ENCODE data around the gene PCYT1A.

Gene PCYT1A

GRCh38 chr3:196194542-196194915 lies 93.0 kb downstream of the PCYT1A start:
- H3K79me2 ChIP-seq (ENCODE audit: insufficient read depth, low read length): no peaks in the 10 kb centered on the region
- no peak overlapping the region for H3K4me3 ChIP-seq (ENCODE audit: insufficient read depth, low read length, poor library complexity, severe bottlenecking)
- no peak for TF ChIP-seq EZH2phosphoT487 (conservative IDR thresholded peaks at IDR 0.05; ENCODE audit: low read length)
- no peak for TF ChIP-seq CTCF (IDR thresholded peaks at IDR 0.05; ENCODE audit: insufficient read depth, low read length, poor library complexity, severe bottlenecking)
- no peak overlapping the region for H3K9ac ChIP-seq (ENCODE audit: low read length)
- no peak overlapping the region for H3K4me2 ChIP-seq (ENCODE audit: low read depth, low read length, poor library complexity, severe bottlenecking)
- H3K27ac ChIP-seq (ENCODE audit: low read depth, low read length): no peak overlapping the region
- H4K20me1 ChIP-seq (ENCODE audit: low read depth, low read length): no peaks in the 10 kb centered on the region
- H3K27me3 ChIP-seq (ENCODE audit: low read length): no peaks in the 10 kb centered on the region
- H3F3A ChIP-seq (ENCODE audit: insufficient read depth): no peaks in the 10 kb centered on the region
- no peaks in the 10 kb centered on the region for H3K9me3 ChIP-seq (ENCODE audit: insufficient read depth, low read length)
- no peaks in the 10 kb centered on the region for H3K36me3 ChIP-seq (ENCODE audit: low read length)
- H3K9me2 ChIP-seq (replicated peaks; ENCODE audit: insufficient read depth, low read length): no peaks in the 10 kb centered on the region
- no peak overlapping the region for H2AFZ ChIP-seq (ENCODE audit: low read depth, low read length, severe bottlenecking)

- Histone ChIP-seq H2AFZ (ENCODE audit: low read depth, low read length, severe bottlenecking) (no peak overlapping the region), H3K4me3 (ENCODE audit: insufficient read depth, low read length, poor library complexity, severe bottlenecking) (no peak overlapping the region), H3K27ac (ENCODE audit: low read depth, low read length) (no peak overlapping the region), H4K20me1 (ENCODE audit: low read depth, low read length) (no peaks in the 10 kb centered on the region), H3K9ac (ENCODE audit: low read length) (no peak overlapping the region), H3K79me2 (ENCODE audit: insufficient read depth, low read length) (no peaks in the 10 kb centered on the region), H3F3A (ENCODE audit: insufficient read depth) (no peaks in the 10 kb centered on the region), H3K9me2 (replicated peaks; ENCODE audit: insufficient read depth, low read length) (no peaks in the 10 kb centered on the region), H3K9me3 (ENCODE audit: insufficient read depth, low read length) (no peaks in the 10 kb centered on the region), H3K36me3 (ENCODE audit: low read length) (no peaks in the 10 kb centered on the region), H3K4me2 (ENCODE audit: low read depth, low read length, poor library complexity, severe bottlenecking) (no peak overlapping the region), H3K27me3 (ENCODE audit: low read length) (no peaks in the 10 kb centered on the region)
- TF ChIP-seq EZH2phosphoT487 (conservative IDR thresholded peaks at IDR 0.05; ENCODE audit: low read length) (no peak), CTCF (IDR thresholded peaks at IDR 0.05; ENCODE audit: insufficient read depth, low read length, poor library complexity, severe bottlenecking) (no peak)
These were observed 93.6 kb downstream of the PCYT1A start for GRCh38 chr3:196193736-196194541.

- no peak overlapping the region for H3K9ac ChIP-seq (ENCODE audit: low read length)
- H3K4me3 ChIP-seq (ENCODE audit: insufficient read depth, low read length, poor library complexity, severe bottlenecking): no peak overlapping the region
- TF ChIP-seq EZH2phosphoT487 (conservative IDR thresholded peaks at IDR 0.05; ENCODE audit: low read length) (no peak), CTCF (IDR thresholded peaks at IDR 0.05; ENCODE audit: insufficient read depth, low read length, poor library complexity, severe bottlenecking) (no peak)
- H3K4me2 ChIP-seq (ENCODE audit: low read depth, low read length, poor library complexity, severe bottlenecking): no peak overlapping the region
- H3K9me2 ChIP-seq (replicated peaks; ENCODE audit: insufficient read depth, low read length): no peaks in the 10 kb centered on the region
- no peaks in the 10 kb centered on the region for H3K36me3 ChIP-seq (ENCODE audit: low read length)
- no peaks in the 10 kb centered on the region for H3K79me2 ChIP-seq (ENCODE audit: insufficient read depth, low read length)
- H3K27me3 ChIP-seq (ENCODE audit: low read length): no peaks in the 10 kb centered on the region
- no peaks in the 10 kb centered on the region for H3K9me3 ChIP-seq (ENCODE audit: insufficient read depth, low read length)
- H3K27ac ChIP-seq (ENCODE audit: low read depth, low read length): no peak overlapping the region
- H3F3A ChIP-seq (ENCODE audit: insufficient read depth): no peaks in the 10 kb centered on the region
- H4K20me1 ChIP-seq (ENCODE audit: low read depth, low read length): no peaks in the 10 kb centered on the region
- H2AFZ ChIP-seq (ENCODE audit: low read depth, low read length, severe bottlenecking): no peak overlapping the region
These were observed 94.3 kb downstream of the PCYT1A start for GRCh38 chr3:196193133-196193735.
